Activated naive CD4-positive, alpha-beta T cell treated with anti-CD3 and anti-CD28 coated beads, Interleukin-2, amount 10 ng/mL, durations not matched to agents 7 days and 5 days (primary cell): Measurements from ENCODE around the gene TMEM88.

Experiments used
- CTCF ChIA-PET: fragments of 350-600 bp; sonication (Branson Sonifier 250); formaldehyde crosslinking; loops from one replicate; lab custom pipeline; 2021; ENCODE audit warnings: antibody characterized with exemption; lab: Charles Lee
- DNase-seq: peaks from one replicate; pipeline ENCODE4 v3.0.0-alpha.2; 2020
- H3K27ac Mint-ChIP-seq: one replicate; pipeline ENCODE4 v1.8.0; 2021; ENCODE audit warnings: mild to moderate bottlenecking, moderate library complexity, mixed read lengths
- H3K27me3 Mint-ChIP-seq: one replicate; pipeline ENCODE4 v1.8.0; 2021; ENCODE audit warnings: mild to moderate bottlenecking, mixed read lengths
- H3K36me3 Mint-ChIP-seq: one replicate; pipeline ENCODE4 v1.8.0; 2021; ENCODE audit warnings: mixed read lengths
- H3K4me1 Mint-ChIP-seq: one replicate; pipeline ENCODE4 v1.8.0; 2021; ENCODE audit warnings: mixed read lengths
- H3K4me3 Mint-ChIP-seq: one replicate; pipeline ENCODE4 v1.8.0; 2021; ENCODE audit warnings: mild to moderate bottlenecking, moderate library complexity, mixed read lengths
- H3K9me3 Mint-ChIP-seq: one replicate; pipeline ENCODE4 v1.8.0; 2021; ENCODE audit warnings: mixed read lengths

Gene TMEM88

GRCh38 chr17:7843536-7844291 is 11.2 kb upstream of the TMEM88 start:
- peaks cover 47% of the 10 kb centered on the region for H3K4me1 Mint-ChIP-seq
- H3K9me3 Mint-ChIP-seq = no peaks in the 10 kb centered on the region
- peak; percentile 88 for DNase-seq

GRCh38 chr17:7844292-7845154 is 10.3 kb upstream of the TMEM88 start:
- Mint-ChIP-seq H3K4me1 (peaks cover 39% of the 10 kb centered on the region), H3K4me3 (peak overlapping the region; percentile 79), H3K9me3 (no peaks in the 10 kb centered on the region), H3K27ac (peak overlapping the region; percentile 97), H3K36me3 (peaks cover 8% of the 10 kb centered on the region), H3K27me3 (no peaks in the 10 kb centered on the region)
- DNase-seq = peak; percentile 92
- CTCF ChIA-PET = interaction anchor here (0.8 to 2.8 kb wide), 3 partner anchors 9 to 22 kb away, joined by 3 to 21 read pairs (median 6); no protein-coding TSS in a partner anchor

More at GRCh38 chr17:7843536-7844291, 11.2 kb upstream of the TMEM88 start:
- CTCF ChIA-PET = interaction anchor here (0.6 kb wide), 1 partner anchor 158 kb away, joined by 4 read pairs; no protein-coding TSS in a partner anchor
- H3K27me3 Mint-ChIP-seq = no peaks in the 10 kb centered on the region
- peak overlapping the region; percentile 79 for H3K4me3 Mint-ChIP-seq
- H3K27ac Mint-ChIP-seq = peak overlapping the region; percentile 97
- H3K36me3 Mint-ChIP-seq = peaks cover 8% of the 10 kb centered on the region

- DNase-seq = no peak
- H3K36me3 Mint-ChIP-seq = peaks cover 6% of the 10 kb centered on the region
- no peaks in the 10 kb centered on the region for H3K9me3 Mint-ChIP-seq
- CTCF ChIA-PET = interaction anchor here (0.8 to 2.8 kb wide), 3 partner anchors 8 to 23 kb away, joined by 3 to 21 read pairs (median 6); no protein-coding TSS in a partner anchor
- no peak overlapping the region for H3K27ac Mint-ChIP-seq
- H3K4me1 Mint-ChIP-seq = peaks cover 39% of the 10 kb centered on the region
- peak overlapping the region; percentile 79 for H3K4me3 Mint-ChIP-seq
- H3K27me3 Mint-ChIP-seq = no peaks in the 10 kb centered on the region
These were observed 9.4 kb upstream of the TMEM88 start for GRCh38 chr17:7845359-7846062.

GRCh38 chr17:7846063-7846735 is 8.7 kb upstream of the TMEM88 start:
- H3K36me3 Mint-ChIP-seq = peaks cover 4% of the 10 kb centered on the region
- DNase-seq = no peak
- H3K9me3 Mint-ChIP-seq = no peaks in the 10 kb centered on the region
- H3K27me3 Mint-ChIP-seq = no peaks in the 10 kb centered on the region
- CTCF ChIA-PET = interaction anchor here (2.8 kb wide), 1 partner anchor 11 kb away, joined by 21 read pairs; no protein-coding TSS in a partner anchor
- peaks cover 39% of the 10 kb centered on the region for H3K4me1 Mint-ChIP-seq
- no peak overlapping the region for H3K27ac Mint-ChIP-seq
- H3K4me3 Mint-ChIP-seq = no peak overlapping the region

GRCh38 chr17:7846765-7847661 is 7.9 kb upstream of the TMEM88 start:
- Mint-ChIP-seq H3K9me3 (no peaks in the 10 kb centered on the region), H3K4me3 (no peak overlapping the region), H3K27ac (peak overlapping the region; percentile 9), H3K27me3 (no peaks in the 10 kb centered on the region), H3K4me1 (peaks cover 42% of the 10 kb centered on the region), H3K36me3 (peaks cover 4% of the 10 kb centered on the region)
- DNase-seq = no peak
- CTCF ChIA-PET = interaction anchor here (2.8 kb wide), 1 partner anchor 12 kb away, joined by 21 read pairs; no protein-coding TSS in a partner anchor

GRCh38 chr17:7848131-7848579 is 6.7 kb upstream of the TMEM88 start:
- Mint-ChIP-seq H3K9me3 (no peaks in the 10 kb centered on the region), H3K4me3 (no peak overlapping the region), H3K27me3 (no peaks in the 10 kb centered on the region), H3K27ac (no peak overlapping the region), H3K4me1 (peaks cover 41% of the 10 kb centered on the region), H3K36me3 (peaks cover 4% of the 10 kb centered on the region)
- CTCF ChIA-PET = no interaction called here
- no peak for DNase-seq

- peaks cover 40% of the 10 kb centered on the region for H3K4me1 Mint-ChIP-seq
These were observed 6.1 kb upstream of the TMEM88 start for GRCh38 chr17:7848739-7849129.

GRCh38 chr17:7849130-7849750 is 5.6 kb upstream of the TMEM88 start:
- H3K4me1 Mint-ChIP-seq = peaks cover 42% of the 10 kb centered on the region
- H3K36me3 Mint-ChIP-seq = peaks cover 8% of the 10 kb centered on the region
- CTCF ChIA-PET = interaction anchor here (0.7 to 3.7 kb wide), 4 partner anchors 8 to 28 kb away, joined by 3 to 38 read pairs (median 10); partner anchors contain the start of gene KDM6B
- no peaks in the 10 kb centered on the region for H3K27me3 Mint-ChIP-seq
- no peaks in the 10 kb centered on the region for H3K9me3 Mint-ChIP-seq
- DNase-seq = no peak
- H3K27ac Mint-ChIP-seq = no peak overlapping the region
- H3K4me3 Mint-ChIP-seq = no peak overlapping the region

More at GRCh38 chr17:7848739-7849129, 6.1 kb upstream of the TMEM88 start:
- CTCF ChIA-PET = interaction anchor here (1.3 to 3.7 kb wide), 2 partner anchors 14 to 28 kb away, joined by 4 to 38 read pairs; partner anchors contain the start of gene KDM6B
- H3K4me3 Mint-ChIP-seq = no peak overlapping the region
- no peak for DNase-seq
- peaks cover 5% of the 10 kb centered on the region for H3K36me3 Mint-ChIP-seq
- no peaks in the 10 kb centered on the region for H3K27me3 Mint-ChIP-seq
- no peaks in the 10 kb centered on the region for H3K9me3 Mint-ChIP-seq
- no peak overlapping the region for H3K27ac Mint-ChIP-seq

- Mint-ChIP-seq H3K9me3 (no peaks in the 10 kb centered on the region), H3K27me3 (no peaks in the 10 kb centered on the region), H3K36me3 (peaks cover 8% of the 10 kb centered on the region), H3K27ac (no peak overlapping the region), H3K4me1 (peaks cover 40% of the 10 kb centered on the region), H3K4me3 (no peak overlapping the region)
- CTCF ChIA-PET = interaction anchor here (0.7 to 3.7 kb wide), 6 partner anchors 9 to 107 kb away, joined by 3 to 38 read pairs (median 7); partner anchors contain the start of gene KDM6B
- no peak for DNase-seq
These were observed 4.9 kb upstream of the TMEM88 start for GRCh38 chr17:7849751-7850504.

GRCh38 chr17:7850701-7851437 is 4.0 kb upstream of the TMEM88 start:
- H3K36me3 Mint-ChIP-seq = peaks cover 13% of the 10 kb centered on the region
- CTCF ChIA-PET = interaction anchor here (0.8 to 3.7 kb wide), 10 partner anchors 10 to 139 kb away, joined by 3 to 38 read pairs (median 5); partner anchors contain the start of gene KDM6B
- no peak for DNase-seq
- H3K4me1 Mint-ChIP-seq = peaks cover 35% of the 10 kb centered on the region
- peak overlapping the region; percentile 72 for H3K27ac Mint-ChIP-seq
- H3K4me3 Mint-ChIP-seq = peak overlapping the region; percentile 78
- no peaks in the 10 kb centered on the region for H3K9me3 Mint-ChIP-seq
- H3K27me3 Mint-ChIP-seq = no peaks in the 10 kb centered on the region
